ENCODE results near the gene UNCX.

UNCX gene

GRCh38 chr7:1246871-1247526 is 14.3 kb downstream of the UNCX start:
- H3K9me2 ChIP-seq (replicated peaks; ENCODE audit: low read depth, low read length) = no peaks in the 10 kb centered on the region

GRCh38 chr7:1247527-1248041 is 14.9 kb downstream of the UNCX start:
- H3K4me3 ChIP-seq (ENCODE audit: low read length, poor library complexity, severe bottlenecking) = no peak overlapping the region

More at GRCh38 chr7:1246871-1247526, 14.3 kb downstream of the UNCX start:
- no peak overlapping the region for H2AFZ ChIP-seq (ENCODE audit: low read length)
- no peaks in the 10 kb centered on the region for H3K9me3 ChIP-seq (ENCODE audit: insufficient read depth, low read depth, low read length)
- no peaks in the 10 kb centered on the region for H4K20me1 ChIP-seq (ENCODE audit: insufficient read depth, low read length, poor library complexity, severe bottlenecking)
- H3K4me1 ChIP-seq (ENCODE audit: insufficient read depth, low read length, poor library complexity, severe bottlenecking) = no peaks in the 10 kb centered on the region
- TF ChIP-seq EZH2phosphoT487 (IDR thresholded peaks at IDR 0.05; ENCODE audit: borderline replicate concordance) (no peak), CTCF (conservative IDR thresholded peaks at IDR 0.05; ENCODE audit: low read length) (no peak)
- H3K4me2 ChIP-seq (ENCODE audit: low read depth, low read length, poor library complexity, severe bottlenecking) = no peak overlapping the region
- no peak overlapping the region for H3K9ac ChIP-seq (ENCODE audit: low read depth, low read length, poor library complexity, severe bottlenecking)
- no peaks in the 10 kb centered on the region for H3F3A ChIP-seq (ENCODE audit: low read depth)
- no peaks in the 10 kb centered on the region for H3K79me2 ChIP-seq (ENCODE audit: insufficient read depth, low read length)
- H3K27me3 ChIP-seq (ENCODE audit: insufficient read depth, low read length, poor library complexity, severe bottlenecking) = no peaks in the 10 kb centered on the region
- no peaks in the 10 kb centered on the region for H3K36me3 ChIP-seq (ENCODE audit: insufficient read depth, low read length)
- H3K4me3 ChIP-seq (ENCODE audit: low read length, poor library complexity, severe bottlenecking) = no peak overlapping the region

GRCh38 chr7:1248143-1248915 is 15.7 kb downstream of the UNCX start:
- Histone ChIP-seq H3F3A (ENCODE audit: low read depth) (no peaks in the 10 kb centered on the region), H3K4me1 (ENCODE audit: insufficient read depth, low read length, poor library complexity, severe bottlenecking) (no peaks in the 10 kb centered on the region), H3K79me2 (ENCODE audit: insufficient read depth, low read length) (no peaks in the 10 kb centered on the region), H3K36me3 (ENCODE audit: insufficient read depth, low read length) (no peaks in the 10 kb centered on the region), H2AFZ (ENCODE audit: low read length) (no peak overlapping the region), H4K20me1 (ENCODE audit: insufficient read depth, low read length, poor library complexity, severe bottlenecking) (no peaks in the 10 kb centered on the region), H3K9ac (ENCODE audit: low read depth, low read length, poor library complexity, severe bottlenecking) (no peak overlapping the region), H3K9me3 (ENCODE audit: insufficient read depth, low read depth, low read length) (no peaks in the 10 kb centered on the region), H3K4me2 (ENCODE audit: low read depth, low read length, poor library complexity, severe bottlenecking) (no peak overlapping the region), H3K9me2 (replicated peaks; ENCODE audit: low read depth, low read length) (no peaks in the 10 kb centered on the region), H3K4me3 (ENCODE audit: low read length, poor library complexity, severe bottlenecking) (no peak overlapping the region), H3K27me3 (ENCODE audit: insufficient read depth, low read length, poor library complexity, severe bottlenecking) (no peaks in the 10 kb centered on the region)
- TF ChIP-seq CTCF (conservative IDR thresholded peaks at IDR 0.05; ENCODE audit: low read length) (no peak), EZH2phosphoT487 (IDR thresholded peaks at IDR 0.05; ENCODE audit: borderline replicate concordance) (no peak)

More at GRCh38 chr7:1247527-1248041, 14.9 kb downstream of the UNCX start:
- Histone ChIP-seq H3K9me3 (ENCODE audit: insufficient read depth, low read depth, low read length) (no peaks in the 10 kb centered on the region), H3K4me1 (ENCODE audit: insufficient read depth, low read length, poor library complexity, severe bottlenecking) (no peaks in the 10 kb centered on the region), H3K79me2 (ENCODE audit: insufficient read depth, low read length) (no peaks in the 10 kb centered on the region), H3K27me3 (ENCODE audit: insufficient read depth, low read length, poor library complexity, severe bottlenecking) (no peaks in the 10 kb centered on the region), H3K4me2 (ENCODE audit: low read depth, low read length, poor library complexity, severe bottlenecking) (no peak overlapping the region), H3K36me3 (ENCODE audit: insufficient read depth, low read length) (no peaks in the 10 kb centered on the region), H2AFZ (ENCODE audit: low read length) (no peak overlapping the region), H3K9me2 (replicated peaks; ENCODE audit: low read depth, low read length) (no peaks in the 10 kb centered on the region), H3K9ac (ENCODE audit: low read depth, low read length, poor library complexity, severe bottlenecking) (no peak overlapping the region), H4K20me1 (ENCODE audit: insufficient read depth, low read length, poor library complexity, severe bottlenecking) (no peaks in the 10 kb centered on the region), H3F3A (ENCODE audit: low read depth) (no peaks in the 10 kb centered on the region)
- no peak for TF ChIP-seq CTCF (conservative IDR thresholded peaks at IDR 0.05; ENCODE audit: low read length)
- TF ChIP-seq EZH2phosphoT487 (IDR thresholded peaks at IDR 0.05; ENCODE audit: borderline replicate concordance) = no peak
